C1 segment of cervical spinal cord (tissue), 14 donors: Measurements from ENCODE around the gene TTLL12.
A peak's percentile ranks its signal among the peaks of the same experiment; 100 is the strongest.

ENCODE experiments used
- DNase-seq, 14 donors: peaks; one replicate each; lab custom pipeline; 2025; lab: John Stamatoyannopoulos, UW

The TTLL12 gene

GRCh38 chr22:43213962-43214361 is 27.0 kb upstream of the TTLL12 start:
- no peak for DNase-seq

GRCh38 chr22:43213051-43213450 is 26.1 kb upstream of the TTLL12 start:
- DNase-seq = no peak

- no peak for DNase-seq
Measured at GRCh38 chr22:43212434-43212952, 25.6 kb upstream of the TTLL12 start.

GRCh38 chr22:43211941-43212433 is 25.1 kb upstream of the TTLL12 start:
- no peak for DNase-seq

GRCh38 chr22:43210631-43211515 is 23.9 kb upstream of the TTLL12 start:
- no peak for DNase-seq

GRCh38 chr22:43209971-43210370 is 23.0 kb upstream of the TTLL12 start:
- DNase-seq = no peak

- no peak for DNase-seq
Measured at GRCh38 chr22:43209523-43209890, 22.6 kb upstream of the TTLL12 start.

- DNase-seq = no peak
Measured at GRCh38 chr22:43208703-43209522, 22.0 kb upstream of the TTLL12 start.

GRCh38 chr22:43207849-43208702 is 21.1 kb upstream of the TTLL12 start:
- DNase-seq = no peak

- no peak for DNase-seq
Measured at GRCh38 chr22:43207386-43207785, 20.5 kb upstream of the TTLL12 start.

- DNase-seq = no peak
Measured at GRCh38 chr22:43206509-43207161, 19.7 kb upstream of the TTLL12 start.

- no peak for DNase-seq
Measured at GRCh38 chr22:43205748-43206508, 19.0 kb upstream of the TTLL12 start.

GRCh38 chr22:43205261-43205691 is 18.3 kb upstream of the TTLL12 start:
- no peak for DNase-seq

GRCh38 chr22:43203471-43203981 is 16.6 kb upstream of the TTLL12 start:
- DNase-seq = no peak

GRCh38 chr22:43202756-43203410 is 15.9 kb upstream of the TTLL12 start:
- DNase-seq = no peak

- no peak for DNase-seq
Measured at GRCh38 chr22:43202326-43202725, 15.4 kb upstream of the TTLL12 start.

GRCh38 chr22:43201486-43202219 is 14.7 kb upstream of the TTLL12 start:
- DNase-seq = no peak

- no peak for DNase-seq
Measured at GRCh38 chr22:43200555-43200954, 13.6 kb upstream of the TTLL12 start.

GRCh38 chr22:43200031-43200430 is 13.1 kb upstream of the TTLL12 start:
- DNase-seq = peak in 1 of 14 donors; percentile 45
